ENCODE measurements around the gene MGAT4B. TPM values are rescaled to one million over a fixed set of nuclear protein-coding genes. Genes with fewer than 3 reads are reported as not detected.

Gene MGAT4B
- total RNA-seq (132 and 159 TPM in 2 replicates), polyA plus RNA-seq (233 and 243 TPM in 2 replicates)

DNA sequence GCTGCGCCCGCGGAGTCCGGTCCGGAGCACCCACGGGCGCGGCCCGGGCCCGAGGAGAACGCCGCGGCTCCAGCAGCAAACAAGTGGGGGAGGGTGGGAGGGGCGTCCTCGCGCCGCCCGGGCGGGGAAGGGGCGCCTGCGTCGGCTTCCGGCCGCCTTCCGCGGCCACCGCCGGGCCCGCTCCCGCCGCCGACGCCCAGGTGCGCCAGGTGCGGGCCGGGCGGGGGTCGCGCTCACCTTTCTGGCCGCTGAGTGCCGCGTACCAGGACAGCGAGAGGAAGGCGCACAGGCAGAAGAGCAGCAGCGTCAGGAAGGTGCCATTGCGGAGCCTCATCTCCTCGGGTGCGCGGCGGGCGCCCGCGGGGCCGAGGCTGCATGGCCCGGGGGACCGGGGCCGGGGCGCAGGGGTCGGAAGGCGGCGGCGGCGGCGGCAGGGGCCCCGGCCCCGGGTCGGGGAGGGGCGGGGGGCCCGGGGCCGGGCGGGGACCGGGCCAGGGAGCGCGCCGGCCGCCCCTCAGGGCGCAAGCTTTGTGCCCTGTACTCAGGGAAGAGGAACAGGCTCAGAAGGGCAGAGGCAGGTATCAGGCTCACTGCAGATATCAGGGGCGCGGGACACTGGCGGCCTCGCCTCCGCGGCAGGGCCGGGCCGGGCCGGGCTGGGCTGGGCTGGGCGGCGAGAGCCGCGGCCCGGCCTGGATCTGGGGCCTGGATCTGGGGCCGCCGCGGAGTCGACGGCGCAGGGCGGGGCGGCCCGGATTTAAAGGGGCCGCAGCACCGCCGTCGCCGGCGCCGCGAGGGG, at the start of gene MGAT4B:
Gene MGAT4B (minus strand): TSS at position 617 of the 799 bp plus-strand sequence. CDS start 283 bp downstream, at position 334.
- Histone ChIP-seq H3K9me2 (replicated peaks; ENCODE audit: insufficient read depth) (no peaks in the 10 kb centered on the region), H3K27me3 (no peaks in the 10 kb centered on the region), H4K20me1 (ENCODE audit: insufficient read depth, poor library complexity, severe bottlenecking) (peaks cover 41% of the 10 kb centered on the region), H3K79me2 (peaks cover 64% of the 10 kb centered on the region), H3K4me3 (peak within 1 kb of the TSS; percentile 100), H2AFZ (peak within 1 kb of the TSS; percentile 97), H3K4me1 (ENCODE audit: insufficient read depth) (peaks cover 36% of the 10 kb centered on the region), H3K36me3 (replicated peaks; ENCODE audit: insufficient read depth, low read depth) (no peaks in the 10 kb centered on the region), H3K9me3 (ENCODE audit: low read depth) (no peaks in the 10 kb centered on the region), H3K27ac (peak within 1 kb of the TSS; percentile 99), H3K4me2 (peak within 1 kb of the TSS; percentile 99)
- TF ChIP-seq, protein P1, sequence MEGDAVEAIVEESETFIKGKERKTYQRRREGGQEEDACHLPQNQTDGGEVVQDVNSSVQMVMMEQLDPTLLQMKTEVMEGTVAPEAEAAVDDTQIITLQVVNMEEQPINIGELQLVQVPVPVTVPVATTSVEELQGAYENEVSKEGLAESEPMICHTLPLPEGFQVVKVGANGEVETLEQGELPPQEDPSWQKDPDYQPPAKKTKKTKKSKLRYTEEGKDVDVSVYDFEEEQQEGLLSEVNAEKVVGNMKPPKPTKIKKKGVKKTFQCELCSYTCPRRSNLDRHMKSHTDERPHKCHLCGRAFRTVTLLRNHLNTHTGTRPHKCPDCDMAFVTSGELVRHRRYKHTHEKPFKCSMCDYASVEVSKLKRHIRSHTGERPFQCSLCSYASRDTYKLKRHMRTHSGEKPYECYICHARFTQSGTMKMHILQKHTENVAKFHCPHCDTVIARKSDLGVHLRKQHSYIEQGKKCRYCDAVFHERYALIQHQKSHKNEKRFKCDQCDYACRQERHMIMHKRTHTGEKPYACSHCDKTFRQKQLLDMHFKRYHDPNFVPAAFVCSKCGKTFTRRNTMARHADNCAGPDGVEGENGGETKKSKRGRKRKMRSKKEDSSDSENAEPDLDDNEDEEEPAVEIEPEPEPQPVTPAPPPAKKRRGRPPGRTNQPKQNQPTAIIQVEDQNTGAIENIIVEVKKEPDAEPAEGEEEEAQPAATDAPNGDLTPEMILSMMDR (IDR thresholded peaks at IDR 0.05; ENCODE audit: poor library complexity): no peak
- TF ChIP-seq EZH2 (IDR thresholded peaks at IDR 0.05; ENCODE audit: borderline replicate concordance) (no peak), EZH2phosphoT487 (IDR thresholded peaks at IDR 0.05; ENCODE audit: low read depth, severe bottlenecking, unreplicated experiment) (no peak)
- peak; percentile 94 for DNase-seq (ENCODE audit: low spot score)
- WGBS (ENCODE audit: low lambda C conversion rate, missing lambda C conversion rate): 1% methylated on average over 27 of the region's 108 CpGs

DNA sequence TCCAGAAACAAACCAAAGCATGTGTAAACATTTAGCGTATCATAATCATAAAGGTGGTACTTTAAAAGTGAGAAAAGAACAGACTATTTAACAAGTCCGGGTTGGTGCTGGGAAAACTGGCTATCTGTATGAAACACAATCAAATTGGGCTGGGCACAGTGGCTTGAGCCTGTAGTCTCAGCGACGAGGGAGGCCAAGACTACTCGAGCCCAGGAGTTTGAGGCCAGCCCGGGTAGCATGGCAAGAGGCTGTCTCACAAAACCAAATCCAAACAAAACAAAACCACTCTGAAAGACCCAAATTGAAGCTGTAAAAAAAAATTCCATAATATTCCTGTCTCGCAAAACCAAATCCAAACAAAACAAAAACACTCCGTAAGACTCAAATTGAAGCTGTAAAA, 47.7 kb upstream of the MGAT4B start:
- H3K4me3 ChIP-seq: no peak overlapping the region
- H3K79me2 ChIP-seq: peaks cover 31% of the 10 kb centered on the region
- H3K9me3 ChIP-seq (ENCODE audit: low read depth): no peaks in the 10 kb centered on the region
- H3K9me2 ChIP-seq (replicated peaks; ENCODE audit: insufficient read depth): no peaks in the 10 kb centered on the region
- no peaks in the 10 kb centered on the region for H4K20me1 ChIP-seq (ENCODE audit: insufficient read depth, poor library complexity, severe bottlenecking)
- DNase-seq (ENCODE audit: low spot score): no peak
- H3K4me2 ChIP-seq: no peak overlapping the region
- WGBS (ENCODE audit: low lambda C conversion rate, missing lambda C conversion rate): 83% methylated on average over 8 of the region's 8 CpGs
- H2AFZ ChIP-seq: no peak overlapping the region
- no peaks in the 10 kb centered on the region for H3K27me3 ChIP-seq
- no peaks in the 10 kb centered on the region for H3K36me3 ChIP-seq (replicated peaks; ENCODE audit: insufficient read depth, low read depth)
- TF ChIP-seq, protein P1 (IDR thresholded peaks at IDR 0.05; ENCODE audit: poor library complexity): no peak
- TF ChIP-seq EZH2 (IDR thresholded peaks at IDR 0.05; ENCODE audit: borderline replicate concordance) (no peak), EZH2phosphoT487 (IDR thresholded peaks at IDR 0.05; ENCODE audit: low read depth, severe bottlenecking, unreplicated experiment) (no peak)
- no peaks in the 10 kb centered on the region for H3K4me1 ChIP-seq (ENCODE audit: insufficient read depth)
- H3K27ac ChIP-seq: no peak overlapping the region

DNA sequence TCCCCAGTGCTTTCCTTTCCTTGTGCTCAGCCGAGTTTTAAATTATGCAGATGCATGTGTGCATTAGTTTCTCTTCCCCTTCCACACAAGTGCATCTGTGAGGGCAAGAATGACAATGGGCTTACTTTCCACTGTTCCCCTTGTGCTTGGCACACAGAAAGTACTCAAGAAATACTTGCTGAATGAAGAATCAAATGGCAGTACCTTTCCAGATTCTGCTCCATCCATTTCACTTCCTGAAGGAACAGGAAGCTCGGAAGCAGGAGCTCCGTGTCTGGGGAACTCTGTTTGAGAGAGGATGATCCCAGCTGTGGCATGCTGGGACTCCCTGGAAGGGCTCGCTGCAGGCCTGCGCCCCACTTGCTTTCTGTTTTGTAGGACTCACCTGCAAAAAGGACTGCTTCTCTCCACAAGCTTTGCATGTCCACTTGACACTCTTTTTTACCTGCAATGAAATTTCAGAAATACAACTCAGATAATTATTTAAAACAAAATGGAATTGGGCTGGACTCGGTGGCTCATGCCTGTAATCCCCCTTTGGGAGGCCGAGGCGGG, 46.4 kb upstream of the MGAT4B start:
- Histone ChIP-seq H3K4me2 (no peak overlapping the region), H2AFZ (no peak overlapping the region), H3K36me3 (replicated peaks; ENCODE audit: insufficient read depth, low read depth) (no peaks in the 10 kb centered on the region), H4K20me1 (ENCODE audit: insufficient read depth, poor library complexity, severe bottlenecking) (no peaks in the 10 kb centered on the region), H3K79me2 (peaks cover 31% of the 10 kb centered on the region), H3K4me3 (no peak overlapping the region), H3K27ac (no peak overlapping the region), H3K9me3 (ENCODE audit: low read depth) (no peaks in the 10 kb centered on the region), H3K9me2 (replicated peaks; ENCODE audit: insufficient read depth) (no peaks in the 10 kb centered on the region), H3K4me1 (ENCODE audit: insufficient read depth) (no peaks in the 10 kb centered on the region), H3K27me3 (no peaks in the 10 kb centered on the region)
- DNase-seq (ENCODE audit: low spot score): no peak
- TF ChIP-seq, protein P1 (IDR thresholded peaks at IDR 0.05; ENCODE audit: poor library complexity): no peak
- no peak for TF ChIP-seq EZH2 (IDR thresholded peaks at IDR 0.05; ENCODE audit: borderline replicate concordance)
- no peak for TF ChIP-seq EZH2phosphoT487 (IDR thresholded peaks at IDR 0.05; ENCODE audit: low read depth, severe bottlenecking, unreplicated experiment)
- WGBS (ENCODE audit: low lambda C conversion rate, missing lambda C conversion rate): 90% methylated on average over 8 of the region's 8 CpGs

Data from hepatocyte (in vitro differentiated cells).